PC-3 (cell line): ENCODE results near the gene MIEN1. TPM values are rescaled to one million over a fixed set of nuclear protein-coding genes. Genes with fewer than 3 reads are reported as not detected.
"Not testable (repeated sequence)": the region's sequence is repeated elsewhere in the genome, so short reads cannot be mapped to it uniquely, and the experiment has no call there.

Experiments
- ATAC-seq: fragments of 200-7000 bp; cut with Tn5 transposase; 2 replicates; pipeline ENCODE4 v1.9.1; 2020; ENCODE audit warnings: mild to moderate bottlenecking, moderate library complexity
- BruUV-seq: library from RNA; stranded (reverse); fragments of 400-500 nt; replicated peaks from 2 replicates; lab custom pipeline; 2021; lab: Mats Ljungman, UMichigan
- CTCF ChIA-PET: fragments of 300-600 bp; sonication (Branson Sonifier 250); formaldehyde crosslinking; loops from one replicate; lab custom pipeline; 2022; ENCODE audit warnings: antibody characterized with exemption; lab: Charles Lee
- POLR2A ChIA-PET: fragments of 300-600 bp; sonication (Branson Sonifier 250); formaldehyde crosslinking; loops from one replicate; lab custom pipeline; 2022; ENCODE audit warnings: antibody characterized with exemption; ENCODE audit not compliant: unreplicated experiment; lab: Charles Lee
- DNase-seq: peaks from one replicate; pipeline ENCODE4 v3.0.0-alpha.2; 2015
- H2AFZ ChIP-seq: fragments of 300-600 bp; sonication (generic); 2 replicates; pipeline ENCODE4 v1.6.0; 2016; ENCODE audit warnings: antibody characterized with exemption, low read length
- H3F3A ChIP-seq: fragments of 300-600 bp; sonication (generic); one replicate; pipeline ENCODE4 v1.6.0; 2017; ENCODE audit warnings: antibody characterized with exemption, low read length, control low read depth, mild to moderate bottlenecking; ENCODE audit not compliant: unreplicated experiment
- H3K27ac ChIP-seq: fragments of 300-600 bp; sonication (generic); 2 replicates; pipeline ENCODE4 v1.5.1; 2016; ENCODE audit warnings: mild to moderate bottlenecking, low read length
- H3K27me3 ChIP-seq: fragments of 300-600 bp; sonication (generic); 2 replicates; pipeline ENCODE4 v1.6.1; 2016; ENCODE audit warnings: low read length, mixed read lengths
- H3K36me3 ChIP-seq: fragments of 300-600 bp; sonication (generic); 2 replicates; pipeline ENCODE4 v1.6.1; 2016; ENCODE audit warnings: low read depth, mixed run types, low read length, mixed read lengths
- H3K4me1 ChIP-seq: fragments of 300-600 bp; sonication (generic); 2 replicates; pipeline ENCODE4 v1.5.1; 2016; ENCODE audit warnings: low read length; ENCODE audit not compliant: insufficient read depth
- H3K4me2 ChIP-seq: fragments of 300-600 bp; sonication (generic); 2 replicates; pipeline ENCODE4 v1.6.0; 2016; ENCODE audit warnings: low read length
- H3K4me3 ChIP-seq: fragments of 300-600 bp; sonication (generic); 2 replicates; pipeline ENCODE4 v1.5.1; 2016; ENCODE audit warnings: mild to moderate bottlenecking, low read length, mixed read lengths
- H3K79me2 ChIP-seq: fragments of 300-600 bp; sonication (generic); 2 replicates; pipeline ENCODE4 v1.6.1; 2017; ENCODE audit warnings: low read length, mixed read lengths
- H3K9ac ChIP-seq: fragments of 300-600 bp; sonication (generic); 2 replicates; pipeline ENCODE4 v1.6.0; 2016; ENCODE audit warnings: mild to moderate bottlenecking, low read length
- H3K9me2 ChIP-seq: fragments of 300-600 bp; sonication (generic); replicated peaks from 2 replicates; pipeline ENCODE4 v1.6.1; 2016; ENCODE audit warnings: mixed run types, low read length, mixed read lengths
- H3K9me3 ChIP-seq: fragments of 300-600 bp; sonication (generic); 2 replicates; pipeline ENCODE4 v1.6.1; 2016; ENCODE audit warnings: low read length, mixed read lengths
- H4K20me1 ChIP-seq: fragments of 300-600 bp; sonication (generic); 2 replicates; pipeline ENCODE4 v1.6.1; 2016; ENCODE audit warnings: low read length, mixed read lengths
- EZH2 ChIP-seq: fragments of 300-600 bp; sonication (generic); IDR thresholded peaks from one replicate; pipeline ENCODE4 v1.6.1; 2017; ENCODE audit warnings: antibody characterized with exemption, mild to moderate bottlenecking, low read length; ENCODE audit not compliant: unreplicated experiment
- EZH2phosphoT487 ChIP-seq: fragments of 300-600 bp; sonication (generic); IDR thresholded peaks from 2 replicates; pipeline ENCODE4 v1.6.1; 2018; ENCODE audit warnings: mild to moderate bottlenecking, antibody characterized with exemption, low read length, borderline replicate concordance
- intact Hi-C: fragments of 100-400 bp; cut with micrococcal nuclease; formaldehyde crosslinking; loops from 2 replicates; pipeline ENCODE4 v1.9.0; 2023
- total RNA-seq: library from RNA; depleted of rRNA; stranded (reverse); fragments of >200 nt; gene quantifications from 2 replicates; pipeline ENCODE4 v1.2.3, GENCODE V29; 2014
- TF ChIP-seq, protein P1 (sequence below): fragments of 300-600 bp; sonication (generic); conservative IDR thresholded peaks from 2 replicates; pipeline ENCODE4 v1.5.1; 2017; ENCODE audit warnings: antibody characterized with exemption, low read depth, mild to moderate bottlenecking, low read length

Gene MIEN1
- total RNA-seq, 1 experiment from 2014 or later, result 52.0 TPM

DNA sequence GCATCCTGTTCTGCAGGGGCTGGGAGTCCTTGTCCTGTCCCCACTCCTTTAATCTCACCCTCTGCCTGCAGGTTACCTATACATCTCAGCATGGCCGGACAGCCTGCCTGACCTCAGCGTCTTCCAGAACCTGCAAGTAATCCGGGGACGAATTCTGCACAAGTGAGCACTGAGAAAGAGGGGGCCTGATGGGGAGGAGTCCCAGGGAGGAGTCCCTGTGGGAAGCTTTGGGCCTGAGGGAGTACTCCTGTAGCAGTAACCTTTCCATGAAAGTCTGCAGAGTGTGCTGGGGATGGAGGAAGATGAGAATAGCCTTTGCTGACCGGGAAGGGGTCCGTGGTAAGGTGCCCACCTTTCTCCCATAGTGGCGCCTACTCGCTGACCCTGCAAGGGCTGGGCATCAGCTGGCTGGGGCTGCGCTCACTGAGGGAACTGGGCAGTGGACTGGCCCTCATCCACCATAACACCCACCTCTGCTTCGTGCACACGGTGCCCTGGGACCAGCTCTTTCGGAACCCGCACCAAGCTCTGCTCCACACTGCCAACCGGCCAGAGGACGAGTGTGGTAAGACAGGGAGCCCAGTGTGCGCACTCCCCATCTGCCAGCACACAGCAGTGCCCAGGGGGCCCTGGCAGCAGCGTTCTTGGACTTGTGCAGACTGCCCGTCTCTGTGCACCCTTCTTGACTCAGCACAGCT, 14.8 kb downstream of the MIEN1 start:
- H3F3A ChIP-seq, result no peaks in the 10 kb centered on the region
- no peaks in the 10 kb centered on the region for H4K20me1 ChIP-seq
- ChIA-PET CTCF (no interaction called here), POLR2A (no interaction called here)
- intact Hi-C loops, result no loop called here
- H3K27me3 ChIP-seq, result no peaks in the 10 kb centered on the region
- no peak overlapping the region for H3K4me3 ChIP-seq
- no peaks in the 10 kb centered on the region for H3K9me3 ChIP-seq
- H3K4me1 ChIP-seq, result no peaks in the 10 kb centered on the region
- no peak overlapping the region for H3K4me2 ChIP-seq
- no peak for ATAC-seq
- no peaks in the 10 kb centered on the region for H3K36me3 ChIP-seq
- no peaks in the 10 kb centered on the region for H3K79me2 ChIP-seq
- H3K9ac ChIP-seq, result no peak overlapping the region
- no peak overlapping the region for H2AFZ ChIP-seq
- no peaks in the 10 kb centered on the region for H3K9me2 ChIP-seq
- no peak for DNase-seq
- TF ChIP-seq EZH2 (no peak), EZH2phosphoT487 (no peak)
- TF ChIP-seq, protein P1, sequence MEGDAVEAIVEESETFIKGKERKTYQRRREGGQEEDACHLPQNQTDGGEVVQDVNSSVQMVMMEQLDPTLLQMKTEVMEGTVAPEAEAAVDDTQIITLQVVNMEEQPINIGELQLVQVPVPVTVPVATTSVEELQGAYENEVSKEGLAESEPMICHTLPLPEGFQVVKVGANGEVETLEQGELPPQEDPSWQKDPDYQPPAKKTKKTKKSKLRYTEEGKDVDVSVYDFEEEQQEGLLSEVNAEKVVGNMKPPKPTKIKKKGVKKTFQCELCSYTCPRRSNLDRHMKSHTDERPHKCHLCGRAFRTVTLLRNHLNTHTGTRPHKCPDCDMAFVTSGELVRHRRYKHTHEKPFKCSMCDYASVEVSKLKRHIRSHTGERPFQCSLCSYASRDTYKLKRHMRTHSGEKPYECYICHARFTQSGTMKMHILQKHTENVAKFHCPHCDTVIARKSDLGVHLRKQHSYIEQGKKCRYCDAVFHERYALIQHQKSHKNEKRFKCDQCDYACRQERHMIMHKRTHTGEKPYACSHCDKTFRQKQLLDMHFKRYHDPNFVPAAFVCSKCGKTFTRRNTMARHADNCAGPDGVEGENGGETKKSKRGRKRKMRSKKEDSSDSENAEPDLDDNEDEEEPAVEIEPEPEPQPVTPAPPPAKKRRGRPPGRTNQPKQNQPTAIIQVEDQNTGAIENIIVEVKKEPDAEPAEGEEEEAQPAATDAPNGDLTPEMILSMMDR, result no peak
- no peak overlapping the region for H3K27ac ChIP-seq
- no TSS peak for BruUV-seq

DNA sequence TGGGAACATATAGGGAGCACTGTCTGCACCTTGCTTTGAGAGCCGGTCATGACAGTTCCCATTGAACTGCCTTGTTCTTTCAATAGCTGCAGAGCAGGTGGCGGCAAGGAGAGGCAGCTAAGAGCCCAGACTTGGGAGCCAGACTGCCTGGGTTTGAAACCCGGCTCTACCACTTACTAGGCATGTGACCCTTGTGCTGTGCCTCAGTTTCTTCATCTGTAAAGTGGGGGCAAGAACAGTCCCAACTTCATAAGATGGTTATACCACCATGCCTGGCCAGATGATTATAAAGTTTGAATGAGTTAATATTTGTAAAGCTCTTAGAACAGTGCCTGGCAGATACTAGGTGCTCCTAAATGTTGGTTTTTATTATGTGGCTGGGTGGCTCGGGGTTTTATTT, 16.1 kb downstream of the MIEN1 start:
- CTCF ChIA-PET, result no interaction called here
- no peaks in the 10 kb centered on the region for H3F3A ChIP-seq
- ATAC-seq (no peak), DNase-seq (no peak)
- no peaks in the 10 kb centered on the region for H3K27me3 ChIP-seq
- intact Hi-C loops, result no loop called here
- no TSS peak for BruUV-seq
- no peak overlapping the region for H3K4me3 ChIP-seq
- no peak overlapping the region for H2AFZ ChIP-seq
- H3K9me2 ChIP-seq, result no peaks in the 10 kb centered on the region
- TF ChIP-seq, protein P1, result no peak
- TF ChIP-seq EZH2phosphoT487, result no peak
- H3K4me1 ChIP-seq, result no peaks in the 10 kb centered on the region
- no peaks in the 10 kb centered on the region for H3K79me2 ChIP-seq
- no peaks in the 10 kb centered on the region for H4K20me1 ChIP-seq
- no peak overlapping the region for H3K9ac ChIP-seq
- no peak overlapping the region for H3K27ac ChIP-seq
- POLR2A ChIA-PET, result no interaction called here
- H3K36me3 ChIP-seq, result no peaks in the 10 kb centered on the region
- H3K9me3 ChIP-seq, result no peaks in the 10 kb centered on the region
- H3K4me2 ChIP-seq, result no peak overlapping the region

DNA sequence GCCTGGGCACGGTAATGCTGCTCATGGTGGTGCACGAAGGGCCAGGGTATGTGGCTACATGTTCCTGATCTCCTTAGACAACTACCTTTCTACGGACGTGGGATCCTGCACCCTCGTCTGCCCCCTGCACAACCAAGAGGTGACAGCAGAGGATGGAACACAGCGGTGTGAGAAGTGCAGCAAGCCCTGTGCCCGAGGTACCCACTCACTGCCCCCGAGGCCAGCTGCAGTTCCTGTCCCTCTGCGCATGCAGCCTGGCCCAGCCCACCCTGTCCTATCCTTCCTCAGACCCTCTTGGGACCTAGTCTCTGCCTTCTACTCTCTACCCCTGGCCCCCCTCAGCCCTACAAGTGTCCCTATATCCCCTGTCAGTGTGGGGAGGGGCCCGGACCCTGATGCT, 18.5 kb downstream of the MIEN1 start:
- TF ChIP-seq, protein P1, result no peak
- no peaks in the 10 kb centered on the region for H3F3A ChIP-seq
- H3K9me3 ChIP-seq, result no peaks in the 10 kb centered on the region
- ChIA-PET CTCF (no interaction called here), POLR2A (no interaction called here)
- H4K20me1 ChIP-seq, result no peaks in the 10 kb centered on the region
- H3K36me3 ChIP-seq, result peaks cover 4% of the 10 kb centered on the region; the same call in 1 of the 2 replicates
- H3K27me3 ChIP-seq, result no peaks in the 10 kb centered on the region
- H3K79me2 ChIP-seq, result peaks cover 7% of the 10 kb centered on the region
- H3K4me3 ChIP-seq, result no peak overlapping the region
- no peak overlapping the region for H2AFZ ChIP-seq
- peaks cover 6% of the 10 kb centered on the region for H3K4me1 ChIP-seq
- BruUV-seq, result no TSS peak
- no peak overlapping the region for H3K9ac ChIP-seq
- no peak overlapping the region for H3K4me2 ChIP-seq
- H3K9me2 ChIP-seq, result no peaks in the 10 kb centered on the region
- no peak for DNase-seq
- ATAC-seq, result no peak
- H3K27ac ChIP-seq, result no peak overlapping the region
- intact Hi-C loops, result no loop called here

DNA sequence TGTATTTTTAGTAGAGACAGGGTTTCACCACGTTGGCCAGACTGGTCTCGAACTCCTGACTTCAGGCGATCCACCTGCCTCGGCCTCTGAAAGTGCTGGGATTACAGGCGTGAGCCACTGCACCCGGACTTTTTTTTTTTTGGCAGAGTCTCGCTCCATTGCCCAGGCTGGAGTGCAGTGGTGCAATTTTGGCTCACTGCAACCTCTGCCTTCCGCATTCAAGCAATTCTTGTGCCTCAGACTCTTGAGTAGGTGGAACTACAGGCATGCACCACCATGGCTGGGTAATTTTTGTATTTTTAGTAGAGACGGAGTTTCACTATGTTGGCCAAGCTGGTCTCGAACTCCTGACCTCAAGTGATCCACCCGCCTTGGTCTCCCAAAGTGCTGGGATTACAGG, 19.3 kb downstream of the MIEN1 start:
- H3K9me2 ChIP-seq, ATAC-seq, H3K27me3 ChIP-seq, H3K27ac ChIP-seq, H3K4me2 ChIP-seq, H2AFZ ChIP-seq, H3F3A ChIP-seq, POLR2A ChIA-PET, H3K4me3 ChIP-seq, H3K36me3 ChIP-seq, BruUV-seq, DNase-seq, intact Hi-C loops, H3K9me3 ChIP-seq, CTCF ChIA-PET, H3K9ac ChIP-seq, H4K20me1 ChIP-seq: not testable (repeated sequence)
- H3K4me1 ChIP-seq, result peaks cover 14% of the 10 kb centered on the region
- peaks cover 14% of the 10 kb centered on the region for H3K79me2 ChIP-seq
